Head of caudate nucleus (tissue), 42 donors: ENCODE measurements around the gene MTOR.
A peak's percentile ranks its signal among the peaks of the same experiment; 100 is the strongest.
"Not testable (repeated sequence)": the region's sequence is repeated elsewhere in the genome, so short reads cannot be mapped to it uniquely, and the experiment has no call there.

Source experiments
- DNase-seq, 42 donors: peaks; one replicate each; pipeline versions ENCODE4 v3.0.0 to v3.0.0-alpha.2; 2020 to 2021; ENCODE audit warnings: mixed read lengths in 7 of 42
- intact Hi-C: fragments of 100-400 bp; cut with DNase I; formaldehyde crosslinking; loops from one replicate; pipeline ENCODE4 v1.15.0; 2022

The MTOR gene

GRCh38 chr1:11262171-11263049 lies at the start of gene MTOR:
Gene MTOR, minus strand, starts transcription at chr1:11262551. Its CDS starts 3,142 bp downstream, at chr1:11259409.
- intact Hi-C loops = no loop called here
- peak; percentile 95 to 100 (median 99) for DNase-seq

- no peak for DNase-seq
- intact Hi-C loops = no loop called here
Measured at GRCh38 chr1:11309385-11309784, 47.0 kb upstream of the MTOR start.

DNA sequence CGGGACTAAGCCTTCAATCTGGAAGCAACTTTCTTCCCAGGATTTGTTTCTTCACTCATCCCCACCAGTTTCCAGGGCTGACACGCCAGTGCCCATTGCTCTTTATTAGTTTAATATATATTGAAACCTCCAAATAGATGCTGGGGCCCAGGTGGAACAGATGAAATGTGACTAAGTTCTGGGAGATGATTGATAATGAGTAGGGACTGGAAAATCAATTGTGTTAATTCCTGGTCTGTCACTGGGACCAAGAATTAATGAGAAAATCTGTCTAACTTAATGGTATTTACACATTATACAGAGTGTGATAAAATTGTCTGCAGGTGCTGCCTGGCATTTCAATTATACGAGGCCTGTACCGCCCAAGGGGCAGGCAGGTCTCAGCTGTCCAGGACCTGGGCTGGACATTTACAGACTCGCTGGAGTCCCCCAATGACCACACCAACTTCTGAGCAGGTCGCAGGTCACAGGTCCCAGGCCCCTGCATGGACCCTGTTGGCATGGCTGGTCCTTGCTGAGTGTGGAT lies 46.4 kb upstream of the MTOR start:
- DNase-seq = no peak
- intact Hi-C loops = no loop called here

DNA sequence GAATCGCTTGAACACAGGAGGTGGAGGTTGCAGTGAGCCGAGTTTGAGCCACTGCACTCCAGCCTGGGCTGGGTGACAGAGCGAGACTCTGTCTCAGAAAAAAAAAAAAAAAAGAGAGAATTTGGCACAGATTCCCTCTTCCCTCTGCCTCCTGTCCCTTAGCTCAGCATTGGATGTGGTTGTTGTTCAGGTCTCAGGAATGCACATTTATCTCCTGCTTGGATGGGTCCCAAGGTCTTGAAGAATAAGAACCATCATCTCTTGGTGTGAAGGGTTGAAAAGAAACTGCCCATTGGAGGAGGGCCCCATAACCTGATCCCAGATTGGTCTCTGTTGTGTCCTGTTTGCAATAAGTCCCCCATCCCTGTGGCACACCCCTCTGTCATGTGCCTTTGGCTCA lies 45.5 kb upstream of the MTOR start:
- intact Hi-C loops = no loop called here
- no peak for DNase-seq

DNA sequence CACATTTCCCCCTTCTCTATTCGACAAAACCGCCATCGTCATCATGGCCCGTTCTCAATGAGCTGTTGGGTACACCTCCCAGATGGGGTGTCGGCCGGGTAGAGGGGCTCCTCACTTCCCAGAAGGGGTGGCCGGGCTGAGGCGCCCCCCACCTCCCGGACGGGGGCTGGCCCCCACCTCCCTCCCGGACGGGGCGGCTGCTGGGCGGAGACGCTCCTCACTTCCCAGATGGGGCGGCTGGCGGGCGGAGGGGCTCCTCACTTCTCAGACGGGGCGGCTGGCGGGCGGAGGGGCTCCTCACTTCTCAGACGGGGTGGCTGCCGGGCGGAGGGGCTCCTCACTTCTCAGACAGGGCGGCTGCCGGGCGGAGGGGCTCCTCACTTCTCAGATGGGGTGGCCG lies 43.2 kb upstream of the MTOR start:
- DNase-seq, intact Hi-C loops: not testable (repeated sequence)

DNA sequence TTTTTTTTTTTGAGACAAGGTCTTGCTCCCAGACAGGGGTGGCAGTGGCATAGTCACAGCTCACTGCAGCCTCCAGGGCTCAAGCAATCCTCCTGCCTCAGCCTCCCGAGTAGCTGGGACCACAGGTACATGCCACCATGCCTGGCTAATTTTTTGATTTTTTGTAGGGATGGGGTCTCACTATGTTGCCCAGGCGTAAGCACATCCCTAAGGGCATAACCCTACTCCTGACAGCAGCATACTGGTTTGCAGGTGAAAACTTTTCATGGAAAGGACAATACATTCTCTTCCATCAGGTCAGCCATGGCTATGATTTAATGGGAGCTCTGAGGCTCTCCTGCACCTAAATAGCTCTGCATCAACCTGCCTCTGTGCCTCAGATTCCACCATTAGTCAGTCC lies 40.0 kb upstream of the MTOR start:
- DNase-seq = no peak
- intact Hi-C loops = no loop called here

- peak; percentile 26 to 88 (median 75) for DNase-seq
- intact Hi-C loops = no loop called here
Measured at GRCh38 chr1:11301601-11302000, 39.2 kb upstream of the MTOR start.

DNA sequence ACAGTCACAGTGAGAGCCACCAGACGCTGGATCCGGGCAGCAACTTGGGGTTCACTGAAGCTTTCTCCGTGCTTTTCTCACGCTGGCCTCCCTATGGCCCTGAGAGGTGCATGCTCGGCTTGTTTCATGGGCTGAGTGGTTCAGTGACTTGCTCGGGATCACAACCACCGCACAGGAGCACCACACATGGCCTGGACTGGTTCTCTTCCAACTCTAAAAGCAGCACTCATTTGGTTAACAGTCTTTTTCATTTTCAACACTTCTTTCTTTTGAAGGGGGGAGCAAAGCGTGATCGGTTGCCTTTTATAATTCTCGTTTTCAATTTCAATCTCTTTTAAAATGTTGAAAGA lies 36.8 kb upstream of the MTOR start:
- intact Hi-C loops = no loop called here
- DNase-seq = no peak

DNA sequence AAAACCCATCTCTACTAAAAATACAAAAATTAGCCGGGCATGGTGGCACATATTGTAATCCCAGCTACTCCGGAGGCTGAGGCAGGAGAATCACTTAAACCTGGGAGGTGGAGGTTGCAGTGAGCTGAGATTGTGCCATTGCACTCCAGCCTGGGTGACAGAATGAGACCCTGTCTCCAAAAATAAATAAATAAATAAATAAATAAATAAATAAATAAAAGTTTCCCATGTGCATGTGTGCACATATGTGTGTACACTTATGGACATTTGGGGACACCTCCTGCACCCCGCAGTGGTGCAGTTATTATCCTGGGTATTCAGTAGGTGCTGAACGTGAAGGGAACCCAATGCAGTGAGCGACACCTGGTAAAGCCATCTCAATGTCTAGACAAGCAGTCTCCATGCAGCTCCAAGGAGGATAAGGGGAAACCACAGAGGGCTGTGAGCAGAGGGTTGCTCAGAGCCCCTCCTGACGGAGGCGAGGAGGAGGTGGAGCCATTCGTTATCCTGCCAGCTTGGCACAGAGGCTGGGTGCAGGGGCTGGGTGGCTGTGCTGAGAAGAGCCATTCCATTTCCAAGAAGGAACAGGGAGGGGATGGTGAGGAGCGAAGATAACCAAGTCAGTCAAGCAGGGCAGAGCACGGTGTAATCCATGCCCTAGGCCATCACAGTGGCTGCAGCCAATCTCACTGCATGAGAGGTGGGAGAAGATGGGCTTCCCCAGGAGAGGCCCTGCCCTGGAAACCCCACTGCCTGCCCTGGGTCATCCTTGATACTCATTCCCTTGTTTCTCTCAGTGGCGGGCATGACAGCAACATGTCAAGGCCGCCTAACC lies 36.3 kb upstream of the MTOR start:
- DNase-seq = no peak
- intact Hi-C loops = no loop called here

GRCh38 chr1:11297774-11298173 lies 35.4 kb upstream of the MTOR start:
- DNase-seq, intact Hi-C loops: not testable (repeated sequence)

DNA sequence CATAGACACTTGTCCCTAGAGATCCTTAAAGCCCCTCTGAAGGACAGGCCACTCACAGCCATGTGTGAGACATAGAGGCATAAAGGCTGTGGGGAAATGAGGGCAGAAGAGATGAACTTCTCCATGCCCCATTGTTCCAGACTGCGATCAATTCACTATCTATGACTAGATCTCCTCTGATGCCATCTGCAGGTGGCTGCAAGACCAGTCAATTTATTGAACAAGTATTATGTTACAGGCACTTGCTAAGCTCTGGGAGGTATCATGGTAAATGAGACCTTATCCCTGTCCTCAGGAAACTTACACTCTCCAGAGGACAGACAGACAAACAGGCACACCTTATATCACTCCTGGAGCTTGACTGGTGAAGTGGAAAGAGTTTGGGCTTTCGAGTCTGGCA lies 33.6 kb upstream of the MTOR start:
- DNase-seq = no peak
- intact Hi-C loops = no loop called here

GRCh38 chr1:11294951-11295350 lies 32.6 kb upstream of the MTOR start:
- DNase-seq = no peak
- intact Hi-C loops = no loop called here

GRCh38 chr1:11293856-11294255 lies 31.5 kb upstream of the MTOR start:
- intact Hi-C loops = no loop called here

DNA sequence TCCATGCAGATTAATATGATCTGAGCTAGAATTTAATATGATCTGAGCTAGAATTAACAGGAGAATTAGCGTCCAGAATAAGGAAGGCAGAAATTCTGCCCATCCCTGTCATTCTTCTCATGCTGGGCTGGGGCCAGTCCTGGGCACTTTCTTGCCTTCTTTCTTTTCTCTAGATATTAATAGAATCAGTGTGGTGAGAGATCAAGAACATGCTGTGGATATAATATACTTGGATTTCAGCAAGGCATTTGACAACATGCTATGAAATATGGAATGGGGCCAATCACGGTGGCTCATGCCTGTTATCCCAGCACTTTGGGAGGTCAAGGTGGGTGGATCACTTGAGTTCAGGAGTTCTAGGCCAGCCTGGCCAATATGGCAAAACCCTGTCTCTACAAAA lies 28.7 kb upstream of the MTOR start:
- no peak for DNase-seq
- intact Hi-C loops = no loop called here

More at GRCh38 chr1:11293856-11294255, 31.5 kb upstream of the MTOR start:
- DNase-seq = no peak

DNA sequence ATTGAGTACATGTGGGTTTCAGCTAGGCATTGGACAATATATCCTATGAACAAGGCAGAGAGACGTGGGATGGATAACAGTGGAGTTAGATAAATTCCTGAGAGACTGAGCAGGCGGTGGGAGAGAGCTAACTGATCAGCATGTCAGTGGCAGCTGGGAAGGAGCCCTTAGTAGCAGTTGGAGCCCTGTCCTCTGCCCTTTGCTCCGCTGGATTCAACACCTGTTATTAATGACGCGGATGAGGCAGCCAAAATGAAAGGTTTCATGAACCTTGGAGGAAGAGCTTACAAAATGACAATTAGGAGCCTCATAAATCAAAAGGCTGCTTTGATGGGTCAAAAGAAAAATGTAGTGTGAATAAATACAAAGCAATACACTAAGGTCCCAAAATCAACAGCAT lies 26.7 kb upstream of the MTOR start:
- DNase-seq = no peak
- intact Hi-C loops = no loop called here

GRCh38 chr1:11286735-11287410 lies 24.5 kb upstream of the MTOR start:
- intact Hi-C loops = no loop called here
- DNase-seq = no peak

- intact Hi-C loops = no loop called here
- DNase-seq = peak in 5 of 42 donors; percentile 20 to 50 (median 34)
Measured at GRCh38 chr1:11285883-11286734, 23.8 kb upstream of the MTOR start.

DNA sequence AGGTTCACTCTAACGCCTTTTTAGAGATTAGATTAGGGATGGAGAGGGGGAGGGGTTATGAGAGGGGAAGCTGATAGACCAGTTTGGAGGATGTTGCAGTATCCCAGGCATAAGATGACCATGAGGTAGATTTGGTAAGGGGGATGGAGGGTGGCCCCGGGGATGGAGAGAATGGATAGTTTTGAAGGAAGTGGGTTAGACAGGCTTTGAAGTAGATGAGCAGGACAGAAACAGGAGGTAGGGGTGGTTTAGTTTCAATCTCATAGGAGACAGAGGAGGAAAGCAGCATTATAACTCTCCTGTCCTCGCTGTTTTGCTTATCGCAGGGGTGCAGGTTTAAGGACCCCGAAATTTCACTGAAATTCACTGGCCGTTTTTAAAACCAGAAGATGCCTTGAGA lies 22.4 kb upstream of the MTOR start:
- intact Hi-C loops = no loop called here
- no peak for DNase-seq

- intact Hi-C loops = no loop called here
- no peak for DNase-seq
Measured at GRCh38 chr1:11283151-11283550, 20.8 kb upstream of the MTOR start.
